PFSK-1 (cell line): ENCODE results near the gene FASN.

Experiments
- FOXP2 ChIP-seq: optimal IDR thresholded peaks from 2 replicates; pipeline ENCODE3; 2011; ENCODE audit warnings: borderline replicate concordance, control low read depth, inconsistent platforms; ENCODE audit not compliant: insufficient read depth; ENCODE audit errors: extremely low read length, extremely low read depth
- POLR2AphosphoS5 ChIP-seq: IDR thresholded peaks from 2 replicates; pipeline ENCODE4 v1.6.1; 2012; ENCODE audit warnings: low read depth, mild to moderate bottlenecking, control low read depth, low read length, moderate library complexity
- TAF1 ChIP-seq: IDR thresholded peaks from 2 replicates; pipeline ENCODE4 v1.6.1; 2012; ENCODE audit warnings: low read length, control low read depth, borderline replicate concordance; ENCODE audit not compliant: insufficient read depth

GRCh38 chr17:82049521-82049971 lies 48.5 kb downstream of the FASN start:
- TF ChIP-seq POLR2AphosphoS5 (no peak), TAF1 (no peak), FOXP2 (no peak)
